GM21360 (cell line): Measurements from ENCODE around the gene PLB1.

Experiments used
- ATAC-seq: cut with Tn5 transposase; IDR thresholded peaks from one replicate; pipeline ENCODE4 v1.9.1; 2021; ENCODE audit warnings: mild to moderate bottlenecking, moderate library complexity; ENCODE audit not compliant: unreplicated experiment

The PLB1 gene

GRCh38 chr2:28639836-28640235 lies 144.0 kb downstream of the PLB1 start:
- ATAC-seq: no peak

DNA sequence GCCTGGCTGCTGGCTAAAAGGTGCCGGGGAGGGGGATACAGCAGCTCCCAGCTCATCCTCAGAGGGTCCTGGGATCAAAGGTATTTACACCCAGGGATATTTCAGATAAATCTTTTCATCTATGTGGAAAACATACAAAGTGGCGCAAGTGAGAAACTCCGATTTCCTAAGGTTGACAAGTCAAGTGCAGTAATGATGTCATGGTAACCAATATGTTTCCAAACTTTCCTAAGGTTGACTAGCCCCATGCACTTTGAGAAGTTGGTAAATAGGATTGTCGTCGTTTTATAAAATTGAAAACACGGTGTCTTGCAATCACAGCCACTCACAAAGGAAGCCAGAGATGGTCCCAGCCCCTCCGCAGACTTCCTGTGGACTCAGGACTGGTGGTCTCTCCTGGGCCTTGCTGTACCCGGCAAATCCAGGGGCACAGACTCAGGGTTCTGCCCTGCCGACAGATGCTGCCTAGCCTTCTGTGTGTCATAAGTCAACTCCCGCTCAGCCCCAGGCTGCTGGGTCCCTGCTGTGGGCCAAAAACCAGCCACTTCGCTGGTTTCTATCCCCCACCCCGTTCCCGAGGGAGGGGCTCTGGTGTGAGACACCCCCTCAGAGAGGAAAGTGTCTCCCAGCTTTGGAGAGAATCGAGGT lies 144.5 kb downstream of the PLB1 start:
- no peak for ATAC-seq

GRCh38 chr2:28640908-28641300 lies 145.0 kb downstream of the PLB1 start:
- ATAC-seq: no peak

DNA sequence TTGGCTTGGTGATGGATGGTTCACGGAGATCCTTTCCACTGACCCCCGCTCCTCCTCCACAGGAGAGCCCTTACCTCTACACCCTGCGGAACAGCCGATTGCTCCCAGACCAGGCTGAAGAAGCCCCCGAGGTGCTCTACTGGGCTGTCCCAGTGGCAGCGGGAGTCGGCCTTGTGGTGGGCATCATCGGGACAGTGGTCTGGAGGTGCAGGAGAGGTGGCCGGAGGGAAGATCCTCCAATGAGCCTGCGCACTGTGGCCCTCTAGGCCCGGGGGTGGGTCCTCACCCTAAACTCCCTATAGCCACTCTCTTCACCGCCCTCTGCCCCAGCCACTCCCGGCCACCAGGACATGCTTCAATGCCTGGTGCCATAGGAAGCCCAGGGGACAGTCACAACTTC lies 146.9 kb downstream of the PLB1 start:
- ATAC-seq: no peak

- ATAC-seq: no peak
These were observed 147.5 kb downstream of the PLB1 start for GRCh38 chr2:28643327-28643726.

DNA sequence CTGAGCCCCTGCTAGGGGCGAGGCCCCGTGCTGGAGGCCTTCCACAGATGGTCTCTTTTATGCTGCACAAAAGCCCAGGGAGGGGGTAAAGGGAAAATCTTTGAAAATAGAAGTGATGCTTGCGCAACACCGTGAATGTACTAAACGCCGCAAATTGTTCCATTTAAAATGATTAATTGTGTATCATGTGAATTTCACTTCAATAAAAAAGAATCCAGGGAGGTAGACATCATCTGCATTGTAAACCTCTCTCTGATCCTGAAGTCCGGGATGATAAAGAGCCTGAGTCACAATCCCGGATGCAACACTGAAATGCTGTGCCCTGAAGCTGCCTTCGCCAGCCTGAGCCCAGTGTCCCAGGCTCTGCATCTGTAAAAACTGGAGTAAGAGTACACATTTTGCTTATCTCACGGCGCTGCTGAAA lies 148.1 kb downstream of the PLB1 start:
- ATAC-seq: no peak

DNA sequence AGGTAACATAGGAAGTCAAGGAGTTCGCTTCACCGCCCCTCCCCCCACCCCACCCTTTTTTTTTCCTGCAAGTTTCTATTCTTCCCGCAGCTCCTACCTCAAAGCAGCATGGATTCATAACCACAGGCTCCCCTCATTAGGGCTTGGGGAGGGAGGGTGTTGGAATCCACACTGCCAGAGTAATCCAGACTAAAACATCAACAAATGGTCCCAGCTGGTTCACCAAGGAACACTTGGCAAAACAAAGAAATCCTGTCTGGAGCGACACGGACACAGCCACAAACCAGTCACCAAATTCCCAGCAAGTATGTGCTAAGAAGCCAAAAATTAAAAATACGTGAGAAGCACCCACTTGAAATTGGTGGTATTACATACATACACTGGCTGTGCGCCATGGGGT lies 148.9 kb downstream of the PLB1 start:
- ATAC-seq: no peak

GRCh38 chr2:28645553-28645952 lies 149.7 kb downstream of the PLB1 start:
- no peak for ATAC-seq

GRCh38 chr2:28647682-28648081 lies 151.8 kb downstream of the PLB1 start:
- no peak for ATAC-seq

GRCh38 chr2:28648147-28648546 lies 152.3 kb downstream of the PLB1 start:
- ATAC-seq: no peak

DNA sequence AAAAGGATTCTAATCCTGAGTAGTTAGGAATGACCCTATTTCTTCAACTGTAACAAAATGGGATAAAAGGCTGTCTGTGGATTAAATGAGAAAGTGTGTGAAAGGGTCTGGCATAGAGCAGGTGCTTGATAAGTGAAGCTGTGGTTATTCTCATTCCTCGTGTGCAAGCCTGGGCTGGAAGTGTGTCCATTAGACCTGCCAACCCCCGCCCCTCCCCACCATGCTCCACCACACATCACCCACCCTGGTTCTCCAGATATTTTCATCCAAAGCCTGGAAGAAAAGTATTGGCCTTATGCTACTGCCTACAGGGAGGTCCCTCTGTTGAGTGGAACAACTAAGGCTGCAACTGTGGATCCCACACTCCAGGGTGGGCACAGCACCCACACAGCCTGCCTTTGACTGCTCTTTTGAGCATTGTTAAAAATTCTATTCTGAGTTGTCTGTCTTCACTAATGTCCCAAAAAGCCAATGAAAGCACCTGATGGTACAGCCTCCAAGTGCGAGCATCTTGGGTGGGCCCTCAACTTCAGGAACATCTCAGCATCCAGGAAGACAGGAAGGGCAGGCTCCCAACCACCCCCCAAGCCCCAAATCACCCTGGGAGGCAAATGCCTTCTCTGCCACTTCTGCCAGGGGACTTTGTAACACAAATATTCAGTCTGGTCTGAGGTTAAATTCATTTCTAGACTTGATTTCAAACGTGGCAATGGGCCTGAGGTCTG lies 153.0 kb downstream of the PLB1 start:
- ATAC-seq: no peak

DNA sequence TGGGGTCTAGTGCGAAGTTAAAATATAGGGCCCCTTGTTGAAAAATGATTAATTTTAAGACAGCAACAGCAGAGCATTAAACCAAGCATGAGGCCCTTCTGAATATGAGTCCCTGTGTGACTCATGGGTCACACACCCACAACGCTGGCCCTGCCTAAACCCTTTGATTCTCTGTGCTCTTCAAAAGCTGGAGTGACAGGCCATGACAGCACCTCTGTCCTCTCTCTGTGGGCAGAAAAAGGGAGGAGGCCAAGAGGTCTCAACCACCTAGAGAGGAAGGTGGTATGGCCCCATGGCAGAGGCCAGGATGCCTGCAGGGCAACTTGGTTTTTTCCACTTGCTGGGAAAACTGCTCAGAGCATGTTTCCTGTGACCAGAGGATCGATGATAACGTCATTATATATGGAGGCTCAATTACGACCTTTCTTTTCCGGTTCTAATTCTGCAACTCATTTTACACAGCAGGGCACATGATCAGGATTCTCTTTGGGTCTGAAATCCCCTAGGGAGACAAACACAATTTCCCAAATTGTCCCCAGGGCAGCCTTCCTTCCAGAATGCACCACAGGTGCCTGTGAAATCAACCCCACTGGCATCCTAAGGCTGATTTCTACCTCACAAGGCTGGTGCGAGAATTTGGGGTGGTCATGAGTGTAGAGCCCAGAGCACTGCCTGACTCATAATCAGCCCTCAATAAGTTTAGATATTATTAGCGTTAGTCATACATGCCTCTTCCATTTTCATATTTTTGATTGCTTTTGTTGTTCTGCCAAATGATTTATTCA lies 153.8 kb downstream of the PLB1 start:
- ATAC-seq: no peak

DNA sequence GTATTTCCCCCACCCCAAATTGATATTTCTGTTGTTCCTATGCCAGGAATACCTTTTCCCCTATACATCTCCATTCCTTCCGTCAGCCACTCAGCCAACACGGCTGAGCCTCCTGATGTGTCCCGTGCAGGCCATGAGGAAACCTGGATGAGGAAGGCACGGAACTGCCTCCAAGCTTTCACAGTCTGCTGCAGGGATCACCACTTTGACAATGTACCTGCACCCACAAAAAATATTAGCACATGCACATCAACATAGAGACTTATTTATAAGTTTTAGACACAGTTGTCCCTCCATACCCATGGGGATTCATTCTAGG lies 154.4 kb downstream of the PLB1 start:
- no peak for ATAC-seq

DNA sequence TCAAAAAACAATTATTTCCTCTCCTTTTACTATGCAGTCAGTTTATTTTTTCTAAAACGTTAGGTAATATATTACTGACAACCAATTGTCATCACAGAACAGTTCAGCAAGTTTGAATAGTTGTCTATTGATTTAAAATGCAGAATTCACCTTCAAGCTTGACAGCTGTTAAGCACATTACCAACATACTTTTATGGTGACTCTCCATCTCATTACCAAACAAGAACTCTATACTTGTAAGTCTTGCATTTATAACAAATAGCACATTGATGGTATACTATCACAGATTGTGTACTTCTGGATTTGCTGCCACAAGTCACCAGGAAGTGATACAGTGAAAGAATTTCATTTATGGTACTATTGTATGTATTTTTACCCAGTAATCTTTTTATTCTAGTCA lies 156.4 kb downstream of the PLB1 start:
- ATAC-seq: no peak

DNA sequence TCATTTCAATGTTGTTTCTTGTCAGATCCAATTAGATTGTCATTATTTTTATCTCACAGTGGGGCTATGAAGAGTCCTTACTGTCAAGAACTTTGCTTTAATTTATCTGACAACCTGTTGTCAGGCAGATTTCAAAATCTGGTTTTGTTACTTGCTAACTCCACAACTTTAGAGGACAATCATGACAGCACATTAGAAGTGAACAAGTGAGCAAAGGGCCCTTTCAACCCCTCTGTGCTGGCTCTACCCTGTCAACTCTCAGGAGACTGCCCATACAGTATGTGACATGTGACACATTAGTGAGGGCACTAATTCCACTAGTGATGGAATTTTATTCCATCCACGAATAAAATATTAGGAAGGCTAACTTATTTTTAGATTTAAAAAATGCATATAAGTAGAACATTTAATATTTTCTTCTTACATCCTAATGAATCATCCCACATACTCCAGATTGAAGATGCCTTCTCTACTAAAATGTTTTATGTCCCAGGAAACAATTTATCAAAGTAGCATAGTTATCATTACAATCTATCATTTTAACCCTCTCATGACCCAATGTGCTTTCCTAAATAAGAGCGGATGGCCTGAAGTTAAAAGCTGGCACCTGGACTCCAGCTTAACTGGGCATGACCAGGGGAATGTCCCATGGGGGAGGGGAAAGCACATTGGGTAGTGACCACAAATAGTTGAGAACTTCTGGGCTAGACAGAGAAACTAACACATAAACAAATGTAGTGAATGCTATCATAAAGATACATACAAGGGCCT lies 158.2 kb downstream of the PLB1 start:
- ATAC-seq: no peak

GRCh38 chr2:28654663-28655320 lies 158.9 kb downstream of the PLB1 start:
- no peak for ATAC-seq

- ATAC-seq: no peak
These were observed 161.2 kb downstream of the PLB1 start for GRCh38 chr2:28656937-28657615.

DNA sequence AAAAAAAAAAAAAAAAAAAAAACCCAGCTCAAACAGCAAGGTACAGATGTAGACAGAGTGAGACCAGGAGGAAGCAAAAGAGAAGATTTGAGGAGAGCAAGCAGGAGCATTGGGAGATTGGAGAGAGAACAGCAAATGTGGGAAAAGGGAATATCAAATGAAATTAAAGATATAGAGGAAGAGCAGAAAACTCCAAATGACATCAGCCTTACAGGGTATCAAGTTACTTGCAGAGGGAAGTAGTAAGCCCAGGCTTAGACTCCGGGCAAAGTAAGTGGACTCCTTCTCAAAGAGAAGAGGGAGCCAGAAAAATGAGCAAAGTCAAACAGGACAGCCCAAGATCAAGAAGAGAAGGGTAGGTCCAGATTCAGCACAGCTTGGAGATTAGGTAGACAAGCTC lies 162.5 kb downstream of the PLB1 start:
- no peak for ATAC-seq

GRCh38 chr2:28659127-28659526 lies 163.3 kb downstream of the PLB1 start:
- no peak for ATAC-seq

DNA sequence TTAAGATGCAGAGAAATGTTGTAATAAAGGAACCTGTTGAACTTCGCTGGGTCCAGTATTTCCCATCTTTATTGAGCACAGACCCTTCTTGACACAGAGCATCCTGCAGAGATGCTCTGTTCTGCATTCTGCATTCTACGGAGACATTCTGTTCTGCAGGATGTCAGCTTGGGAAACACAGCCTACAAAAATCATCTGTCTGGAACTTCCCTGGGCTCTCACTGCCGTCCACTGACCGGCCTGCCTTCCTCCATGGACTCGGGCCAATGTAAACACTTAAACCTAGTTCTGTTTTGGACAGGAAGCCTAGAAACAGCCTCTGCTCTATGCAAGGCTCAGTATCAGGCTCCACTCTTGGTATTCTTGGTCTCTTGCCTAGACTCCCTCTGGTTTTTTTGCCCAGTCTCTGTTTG lies 165.7 kb downstream of the PLB1 start:
- ATAC-seq: no peak
